ENCODE measurements around the gene SORBS1.

DNA sequence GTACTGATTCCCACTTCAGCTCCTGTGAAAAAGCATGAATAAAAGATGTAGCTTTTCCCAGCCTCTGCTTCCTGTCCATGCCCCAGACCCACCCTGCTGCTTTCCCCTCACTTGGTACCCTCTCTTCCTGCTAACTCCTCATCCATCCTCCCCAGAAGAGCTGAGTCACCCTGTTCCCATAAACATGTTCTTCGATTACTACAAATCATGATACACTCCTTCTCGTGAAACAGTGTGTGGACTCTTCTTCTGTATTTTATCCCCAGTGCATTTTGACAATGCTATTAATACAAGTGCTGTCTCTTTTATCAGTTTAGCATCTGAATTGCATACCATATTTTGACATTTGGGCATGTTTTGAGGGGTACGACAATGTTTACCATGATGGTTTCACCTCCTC lies 45.8 kb upstream of the SORBS1 start:
- no peak for TF ChIP-seq EZH2 (IDR thresholded peaks at IDR 0.05; ENCODE audit: insufficient read depth, poor library complexity, severe bottlenecking)
- TF ChIP-seq EZH2phosphoT487 (IDR thresholded peaks at IDR 0.05; ENCODE audit: insufficient read depth, low read depth) = no peak

Data from GM23248 (cell line).